NCI-H2029 (cell line): Measurements from ENCODE around the gene STPG4.

Source experiments
- DNase-seq: peaks from one replicate; lab custom pipeline; 2025; lab: John Stamatoyannopoulos, UW

STPG4 gene

GRCh38 chr2:47087051-47087450 lies 68.1 kb downstream of the STPG4 start:
- DNase-seq = no peak

GRCh38 chr2:47086571-47086970 lies 68.5 kb downstream of the STPG4 start:
- no peak for DNase-seq

- no peak for DNase-seq
These were observed 69.0 kb downstream of the STPG4 start for GRCh38 chr2:47086054-47086471.

GRCh38 chr2:47083886-47084687 lies 71.0 kb downstream of the STPG4 start:
- DNase-seq = no peak

GRCh38 chr2:47083485-47083884 lies 71.6 kb downstream of the STPG4 start:
- DNase-seq = no peak

- DNase-seq = no peak
These were observed 72.1 kb downstream of the STPG4 start for GRCh38 chr2:47083005-47083404.

- no peak for DNase-seq
These were observed 74.2 kb downstream of the STPG4 start for GRCh38 chr2:47080888-47081301.

GRCh38 chr2:47079515-47080412 lies 75.3 kb downstream of the STPG4 start:
- DNase-seq = no peak

- DNase-seq = no peak
These were observed 76.3 kb downstream of the STPG4 start for GRCh38 chr2:47078541-47079482.

- DNase-seq = no peak
These were observed 77.5 kb downstream of the STPG4 start for GRCh38 chr2:47077442-47078117.

- DNase-seq = peak; percentile 9
These were observed 78.3 kb downstream of the STPG4 start for GRCh38 chr2:47076586-47077441.

GRCh38 chr2:47076126-47076506 lies 79.0 kb downstream of the STPG4 start:
- DNase-seq = no peak

GRCh38 chr2:47075361-47076125 lies 79.6 kb downstream of the STPG4 start:
- no peak for DNase-seq

- no peak for DNase-seq
These were observed 80.4 kb downstream of the STPG4 start for GRCh38 chr2:47074691-47075090.

GRCh38 chr2:47073641-47074040 lies 81.5 kb downstream of the STPG4 start:
- DNase-seq = no peak

- no peak for DNase-seq
These were observed 81.9 kb downstream of the STPG4 start for GRCh38 chr2:47073217-47073616.

GRCh38 chr2:47072728-47073191 lies 82.3 kb downstream of the STPG4 start:
- no peak for DNase-seq

- no peak for DNase-seq
These were observed 83.0 kb downstream of the STPG4 start for GRCh38 chr2:47072018-47072691.
